GM10266 (cell line): Measurements from ENCODE around the gene SLC9A7.
A peak's percentile ranks its signal among the peaks of the same experiment; 100 is the strongest.

Experiments used
- DNase-seq: peaks from one replicate; pipeline ENCODE4 v3.0.0; 2012; ENCODE audit errors: extremely low spot score
- CTCF ChIP-seq: IDR thresholded peaks from 2 replicates; pipeline ENCODE4 v1.5.1; 2012; ENCODE audit warnings: mild to moderate bottlenecking, low read depth; ENCODE audit not compliant: control insufficient read depth, insufficient read depth; ENCODE audit errors: missing control alignments

Gene SLC9A7

GRCh38 chrX:46715530-46715929 lies 43.4 kb downstream of the SLC9A7 start:
- no peak for DNase-seq

DNA sequence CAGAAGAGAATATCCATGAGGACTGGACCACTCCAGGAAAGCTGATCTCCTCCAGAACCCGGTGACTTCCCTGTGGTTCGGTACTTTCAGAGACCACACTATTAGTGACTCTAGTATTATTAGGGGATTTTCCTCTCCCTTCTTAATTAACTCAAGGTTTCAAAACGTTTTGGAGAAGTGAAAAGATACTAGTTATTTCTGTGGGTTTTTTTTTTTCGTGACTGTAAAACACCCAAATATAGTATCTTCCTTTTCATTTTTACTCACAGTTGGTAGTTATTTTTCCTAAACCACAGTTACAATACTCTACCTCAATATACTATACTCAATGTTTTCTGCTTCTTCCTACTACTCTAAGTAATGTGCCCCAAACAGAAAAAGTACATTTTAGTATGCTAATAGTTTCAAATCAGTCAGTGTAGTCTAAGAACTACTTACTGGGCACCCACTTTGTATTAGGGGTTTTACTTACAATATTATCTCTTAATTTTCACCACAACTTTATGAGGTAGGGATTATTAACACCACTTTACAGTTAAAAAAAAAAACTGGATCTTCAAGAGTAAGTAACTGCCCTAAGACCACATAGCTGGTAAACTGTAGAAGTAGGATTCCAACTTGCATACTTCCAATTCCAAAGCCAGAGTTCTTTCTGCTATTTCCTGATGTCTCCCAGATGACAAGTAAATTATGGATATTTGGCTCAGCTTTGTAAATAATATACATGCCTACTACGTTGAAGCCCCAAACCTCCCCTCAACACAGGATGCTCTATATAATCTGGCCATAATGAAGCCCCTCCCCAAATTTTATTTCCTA lies 45.0 kb downstream of the SLC9A7 start:
- TF ChIP-seq CTCF: no peak
- peak; percentile 8 for DNase-seq

More at GRCh38 chrX:46715530-46715929, 43.4 kb downstream of the SLC9A7 start:
- no peak for TF ChIP-seq CTCF

GRCh38 chrX:46712764-46713163 lies 46.2 kb downstream of the SLC9A7 start:
- no peak for TF ChIP-seq CTCF

GRCh38 chrX:46710927-46711623 lies 47.8 kb downstream of the SLC9A7 start:
- no peak for TF ChIP-seq CTCF
- no peak for DNase-seq

More at GRCh38 chrX:46712764-46713163, 46.2 kb downstream of the SLC9A7 start:
- DNase-seq: no peak

GRCh38 chrX:46710425-46710824 lies 48.5 kb downstream of the SLC9A7 start:
- DNase-seq: no peak
- TF ChIP-seq CTCF: no peak

DNA sequence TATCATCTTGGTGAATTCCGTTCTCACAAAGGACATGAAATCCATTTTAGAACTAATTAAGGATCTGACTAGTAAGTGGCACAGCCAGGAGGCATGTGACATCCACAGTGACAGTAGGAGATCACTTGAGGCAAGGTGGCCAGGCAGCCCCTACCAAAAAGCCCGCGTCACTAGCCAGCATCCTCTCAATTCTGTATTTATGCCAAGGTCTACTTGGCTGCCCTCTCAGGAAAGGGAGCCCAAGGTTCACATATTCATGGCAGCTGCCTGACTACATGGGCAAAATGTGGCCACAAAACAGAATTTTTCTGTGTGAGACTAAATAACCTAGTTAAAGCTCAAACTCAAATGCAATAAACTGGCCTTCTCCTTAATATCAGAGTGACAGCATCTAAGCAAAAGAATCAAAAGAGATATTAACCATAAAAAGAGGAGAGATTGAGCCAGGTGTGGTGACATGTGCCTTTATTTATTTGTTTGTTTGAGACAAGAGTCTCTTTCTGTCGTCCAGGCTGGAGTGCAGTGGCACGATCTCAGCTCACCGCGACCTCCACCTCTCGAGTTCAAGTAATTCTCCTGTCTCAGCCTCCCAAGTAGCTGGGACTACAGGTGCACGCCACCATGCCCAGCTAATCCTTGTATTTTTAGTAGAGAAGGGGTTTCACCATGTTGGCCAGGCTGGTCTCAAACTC lies 51.5 kb downstream of the SLC9A7 start:
- no peak for TF ChIP-seq CTCF

More for the DNA sequence above, 51.5 kb downstream of the SLC9A7 start:
- DNase-seq: no peak
